NT2/D1 (cell line): ENCODE measurements around the gene PPDPF.

Experiments
- YY1 ChIP-seq: IDR thresholded peaks from 2 replicates; pipeline ENCODE4 v1.6.1; 2011; ENCODE audit not compliant: insufficient read length, insufficient read depth
- ZNF274 ChIP-seq: IDR thresholded peaks from 2 replicates; pipeline ENCODE4 v1.6.1; 2011; ENCODE audit warnings: mild to moderate bottlenecking, low read depth, low read length

DNA sequence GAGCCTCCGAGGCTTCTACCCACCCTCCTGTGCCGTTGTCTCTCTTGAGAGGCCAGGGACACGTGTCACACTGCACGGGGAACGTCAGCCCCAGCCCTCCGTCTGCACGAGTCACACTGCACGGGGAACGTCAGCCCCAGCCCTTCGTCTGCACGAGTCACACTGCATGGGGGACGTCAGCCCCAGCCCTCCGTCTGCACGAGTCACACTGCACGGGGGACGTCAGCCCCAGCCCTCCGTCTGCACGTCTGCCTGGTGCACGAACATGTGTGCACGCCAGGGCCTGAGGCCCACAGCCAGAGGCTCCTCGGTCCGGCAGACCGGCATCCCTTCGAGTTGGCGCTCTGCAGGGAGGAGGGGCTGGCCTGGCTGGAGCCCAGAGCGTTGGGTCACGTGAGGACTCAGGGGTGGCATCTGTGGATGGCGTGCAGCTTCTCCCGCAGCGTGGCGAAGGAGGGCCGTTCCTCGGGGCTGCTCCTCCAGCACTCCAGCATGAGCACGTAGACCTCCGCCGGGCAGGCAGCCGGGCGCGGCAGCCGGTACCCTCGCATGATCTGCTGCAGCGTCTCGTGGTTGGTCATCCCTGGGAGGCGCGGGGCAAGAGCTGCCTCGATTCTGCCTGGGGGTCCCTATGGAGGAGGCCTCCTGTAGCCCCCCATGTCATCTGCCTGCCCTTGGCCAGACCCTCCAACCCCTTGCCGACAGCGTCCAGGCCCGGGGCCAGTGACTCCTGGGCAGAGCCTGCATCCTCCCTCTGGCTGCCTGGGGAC, 20.0 kb downstream of the PPDPF start:
- TF ChIP-seq YY1, result no peak
- no peak for TF ChIP-seq ZNF274
